Memory B cell (primary cell): Measurements from ENCODE around the gene MAPK10.
A peak's percentile ranks its signal among the peaks of the same experiment; 100 is the strongest.
"Not testable (repeated sequence)": the region's sequence is repeated elsewhere in the genome, so short reads cannot be mapped to it uniquely, and the experiment has no call there.

Source experiments
- ATAC-seq: fragments of 150-1000 bp; cut with Tn5 transposase; 2 replicates; pipeline ENCODE4 v1.10.0; 2021; ENCODE audit warnings: low read depth, mild to moderate bottlenecking, moderate library complexity
- DNase-seq, 2 donors: peaks; one replicate each; pipeline ENCODE4 v3.0.0; 2022; ENCODE audit warnings: low spot score in 2 of 2
- H3K27ac Mint-ChIP-seq: one replicate; pipeline ENCODE4 v1.8.0; 2022; ENCODE audit warnings: mild to moderate bottlenecking, moderate library complexity, mixed read lengths
- H3K27me3 Mint-ChIP-seq: one replicate; pipeline ENCODE4 v1.8.0; 2022; ENCODE audit warnings: mixed read lengths
- H3K36me3 Mint-ChIP-seq: one replicate; pipeline ENCODE4 v1.8.0; 2022; ENCODE audit warnings: mild to moderate bottlenecking, mixed read lengths
- H3K4me1 Mint-ChIP-seq: one replicate; pipeline ENCODE4 v1.8.0; 2022; ENCODE audit warnings: mixed read lengths
- H3K4me3 Mint-ChIP-seq: one replicate; pipeline ENCODE4 v1.8.0; 2022; ENCODE audit warnings: mild to moderate bottlenecking, moderate library complexity, mixed read lengths
- H3K9me3 Mint-ChIP-seq: one replicate; pipeline ENCODE4 v1.8.0; 2022; ENCODE audit warnings: mixed read lengths

Gene MAPK10

DNA sequence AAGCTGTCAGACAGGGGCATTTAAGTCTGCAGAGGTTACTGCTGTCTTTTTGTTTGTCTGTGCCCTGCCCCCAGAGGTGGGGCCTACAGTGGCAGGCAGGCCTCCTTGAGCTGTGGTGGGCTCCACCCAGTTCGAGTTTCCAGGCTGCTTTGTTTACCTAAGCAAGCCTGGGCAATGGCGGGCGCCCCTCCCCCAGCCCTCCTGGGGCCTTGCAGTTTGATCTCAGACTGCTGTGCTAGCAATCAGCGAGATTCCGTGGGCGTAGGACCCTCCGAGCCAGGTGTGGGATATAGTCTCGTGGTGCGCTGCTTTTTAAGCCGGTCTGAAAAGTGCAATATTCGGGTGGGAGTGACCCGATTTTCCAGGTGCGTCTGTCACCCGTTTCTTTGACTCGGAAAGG is 284.1 kb downstream of the MAPK10 start:
- H3K27me3 Mint-ChIP-seq, ATAC-seq, H3K27ac Mint-ChIP-seq, DNase-seq, H3K9me3 Mint-ChIP-seq, H3K4me1 Mint-ChIP-seq, H3K36me3 Mint-ChIP-seq, H3K4me3 Mint-ChIP-seq: not testable (repeated sequence)

DNA sequence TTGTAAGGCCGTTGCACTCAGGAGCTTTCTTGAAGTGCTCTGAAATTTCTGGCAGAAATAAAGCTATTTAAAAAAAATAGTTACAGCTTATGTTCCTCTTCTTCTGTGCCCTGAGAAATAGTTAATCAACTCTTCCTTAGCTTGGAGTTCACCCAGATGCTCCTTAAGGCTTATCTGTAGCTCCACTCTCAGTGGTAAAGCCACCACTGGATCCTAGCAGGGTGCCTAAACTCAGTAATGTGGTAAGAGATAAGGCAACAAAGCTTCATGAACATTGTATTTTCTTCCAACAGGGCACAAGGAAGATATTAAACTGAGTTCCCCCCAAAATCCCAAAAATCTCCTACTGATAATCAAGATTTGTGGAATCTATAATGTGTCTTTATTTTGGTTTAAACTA is 299.5 kb downstream of the MAPK10 start:
- ATAC-seq = no peak
- no peaks in the 10 kb centered on the region for H3K9me3 Mint-ChIP-seq
- no peaks in the 10 kb centered on the region for H3K36me3 Mint-ChIP-seq
- peaks cover 6% of the 10 kb centered on the region for H3K27me3 Mint-ChIP-seq
- H3K27ac Mint-ChIP-seq = no peak overlapping the region
- H3K4me3 Mint-ChIP-seq = no peak overlapping the region
- no peaks in the 10 kb centered on the region for H3K4me1 Mint-ChIP-seq
- DNase-seq = no peak

DNA sequence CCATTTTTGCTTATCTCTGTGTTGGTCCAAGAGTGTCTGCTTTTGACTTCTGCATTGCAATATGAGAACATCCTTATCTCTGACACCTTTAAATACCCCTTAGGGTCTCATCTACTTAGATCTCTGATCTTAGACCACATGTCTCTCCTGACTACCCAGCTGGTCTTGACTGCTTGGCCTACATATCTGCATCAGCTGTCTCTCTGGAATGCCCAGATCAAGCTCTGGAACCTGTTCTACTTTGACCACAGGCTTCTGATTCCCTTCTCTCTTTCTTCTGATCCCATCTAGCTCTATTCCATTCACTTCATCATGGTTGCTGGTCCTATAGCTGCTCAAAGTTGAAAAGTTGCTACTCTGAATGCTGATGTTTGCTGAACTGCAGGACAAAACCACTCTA is 301.2 kb downstream of the MAPK10 start:
- Mint-ChIP-seq H3K4me1 (no peaks in the 10 kb centered on the region), H3K4me3 (no peak overlapping the region), H3K27ac (no peak overlapping the region), H3K27me3 (peaks cover 6% of the 10 kb centered on the region), H3K36me3 (no peaks in the 10 kb centered on the region), H3K9me3 (no peaks in the 10 kb centered on the region)
- DNase-seq (no peak), ATAC-seq (no peak)

DNA sequence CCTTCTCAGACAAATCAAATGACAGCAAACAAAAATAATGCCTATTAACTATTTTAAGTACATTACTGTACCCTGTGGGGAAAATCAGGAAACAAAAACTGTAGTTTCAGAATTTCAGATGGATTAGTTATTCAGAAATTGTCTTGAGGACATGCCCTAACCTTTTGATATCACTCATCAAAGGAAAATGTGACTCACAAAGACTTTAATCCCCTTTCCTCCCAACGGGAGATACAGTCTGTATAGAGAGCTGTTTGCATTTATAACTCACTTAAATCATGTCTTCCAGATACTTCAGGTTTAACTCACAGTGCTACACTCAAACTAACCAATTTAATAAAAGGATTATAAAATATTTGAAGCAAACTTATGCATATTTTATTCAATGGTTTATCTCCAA is 304.0 kb downstream of the MAPK10 start:
- no peaks in the 10 kb centered on the region for H3K36me3 Mint-ChIP-seq
- DNase-seq (no peak), ATAC-seq (no peak)
- no peak overlapping the region for H3K4me3 Mint-ChIP-seq
- H3K9me3 Mint-ChIP-seq = no peaks in the 10 kb centered on the region
- H3K27me3 Mint-ChIP-seq = peaks cover 4% of the 10 kb centered on the region
- H3K27ac Mint-ChIP-seq = no peak overlapping the region
- no peaks in the 10 kb centered on the region for H3K4me1 Mint-ChIP-seq

DNA sequence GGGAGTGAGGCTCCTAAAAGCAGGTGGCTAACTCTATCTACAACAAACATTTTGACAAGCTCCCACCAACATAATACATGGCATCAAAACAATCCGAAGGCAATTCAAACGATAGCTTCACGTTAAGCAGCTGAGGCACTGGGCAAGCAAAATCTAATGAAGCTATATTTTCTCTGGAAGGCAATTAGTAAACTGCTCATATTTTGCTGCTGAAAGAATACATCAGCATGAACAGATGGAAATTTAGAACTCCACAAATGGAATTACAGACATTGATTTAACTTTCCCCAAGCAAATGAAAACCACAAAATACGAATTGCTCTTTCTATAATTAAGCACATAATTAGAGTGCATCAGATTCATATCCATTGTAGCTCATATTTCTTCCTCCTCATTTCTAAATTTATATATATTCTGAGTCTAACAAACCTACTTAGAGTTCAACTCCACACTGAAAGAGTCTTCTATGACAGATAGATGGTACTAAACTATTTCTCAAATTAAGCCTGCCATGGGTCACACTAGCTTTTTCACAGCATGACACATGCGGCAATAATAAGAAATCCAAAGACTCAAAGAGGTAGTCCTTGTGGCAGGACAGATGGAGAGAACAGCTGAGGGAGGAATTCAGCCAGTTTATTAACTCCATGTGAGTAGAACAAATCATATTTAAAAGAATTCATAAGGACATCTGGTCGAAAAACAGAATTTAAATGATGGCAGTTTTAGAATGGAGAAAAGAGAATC is 305.4 kb downstream of the MAPK10 start:
- no peaks in the 10 kb centered on the region for H3K9me3 Mint-ChIP-seq
- H3K27ac Mint-ChIP-seq = no peak overlapping the region
- H3K36me3 Mint-ChIP-seq = no peaks in the 10 kb centered on the region
- no peak for ATAC-seq
- H3K4me3 Mint-ChIP-seq = no peak overlapping the region
- DNase-seq = no peak
- H3K27me3 Mint-ChIP-seq = peaks cover 6% of the 10 kb centered on the region
- no peaks in the 10 kb centered on the region for H3K4me1 Mint-ChIP-seq

DNA sequence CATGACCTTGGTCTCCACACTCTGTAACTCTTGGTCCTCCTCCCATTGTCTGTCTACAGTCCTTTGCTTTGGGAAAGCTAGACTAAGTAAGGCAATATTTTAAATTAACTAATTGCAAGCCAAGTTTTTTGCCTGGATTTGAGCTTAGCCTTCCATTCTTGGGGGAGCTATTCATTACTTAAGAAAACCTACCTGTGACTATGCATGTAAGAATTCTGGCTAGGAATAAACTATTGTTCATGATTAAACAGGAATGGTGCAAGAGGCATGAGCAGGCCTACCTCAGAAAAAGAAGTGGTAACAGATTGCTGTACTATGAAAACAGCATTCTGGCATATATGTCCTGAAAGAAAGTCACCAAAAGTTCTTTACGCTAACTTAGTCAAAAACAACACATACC is 309.4 kb downstream of the MAPK10 start:
- no peak overlapping the region for H3K4me3 Mint-ChIP-seq
- H3K36me3 Mint-ChIP-seq = no peaks in the 10 kb centered on the region
- H3K27ac Mint-ChIP-seq = no peak overlapping the region

DNA sequence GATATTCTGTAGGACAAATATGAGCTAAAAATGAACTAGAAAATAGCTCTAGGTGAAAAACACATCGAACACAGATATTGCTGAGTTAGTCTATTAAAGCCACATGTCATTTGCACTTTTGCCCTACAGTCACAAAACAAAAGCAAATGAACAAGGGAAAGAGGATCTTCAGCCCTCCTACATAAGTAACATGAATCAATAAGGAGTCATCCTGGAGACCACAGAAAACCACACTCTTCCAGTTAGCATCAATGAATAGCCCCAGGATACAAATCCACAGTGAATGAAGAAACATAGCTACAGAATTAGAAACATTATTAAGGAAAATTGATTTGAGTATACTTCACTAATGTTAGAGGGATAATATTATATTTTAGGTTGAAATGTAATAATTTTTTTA is 311.4 kb downstream of the MAPK10 start:
- no peaks in the 10 kb centered on the region for H3K9me3 Mint-ChIP-seq
- H3K27me3 Mint-ChIP-seq = peaks cover 5% of the 10 kb centered on the region
- H3K4me3 Mint-ChIP-seq = no peak overlapping the region
- no peaks in the 10 kb centered on the region for H3K36me3 Mint-ChIP-seq
- no peak overlapping the region for H3K27ac Mint-ChIP-seq
- peaks cover under 1% of the 10 kb centered on the region for H3K4me1 Mint-ChIP-seq
- DNase-seq (no peak), ATAC-seq (no peak)

More for the DNA sequence above, 309.4 kb downstream of the MAPK10 start:
- Mint-ChIP-seq H3K4me1 (no peaks in the 10 kb centered on the region), H3K9me3 (no peaks in the 10 kb centered on the region), H3K27me3 (peaks cover 5% of the 10 kb centered on the region)
- ATAC-seq (no peak), DNase-seq (no peak)

DNA sequence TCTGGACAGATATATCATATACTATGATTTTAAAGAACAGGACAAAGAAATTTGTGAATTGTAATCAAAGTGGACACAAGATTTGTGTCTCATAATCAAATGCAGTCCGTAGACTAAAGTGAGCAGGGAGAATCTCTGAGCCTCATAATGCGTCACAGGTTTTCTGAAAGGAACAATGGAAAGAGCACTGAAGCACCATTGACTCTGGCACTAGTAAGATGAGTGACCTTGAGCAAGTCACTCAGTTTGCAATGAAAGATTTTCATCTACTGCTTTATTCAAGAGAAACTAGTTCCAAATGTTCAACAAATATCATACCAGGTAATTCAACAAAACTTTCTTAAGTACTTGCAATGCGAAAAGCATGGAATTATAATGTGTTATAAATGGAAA is 315.3 kb downstream of the MAPK10 start:
- ATAC-seq (no peak), DNase-seq (no peak)
- peaks cover 2% of the 10 kb centered on the region for H3K4me1 Mint-ChIP-seq
- no peaks in the 10 kb centered on the region for H3K36me3 Mint-ChIP-seq
- peaks cover 2% of the 10 kb centered on the region for H3K27me3 Mint-ChIP-seq
- H3K27ac Mint-ChIP-seq = no peak overlapping the region
- no peaks in the 10 kb centered on the region for H3K9me3 Mint-ChIP-seq
- H3K4me3 Mint-ChIP-seq = no peak overlapping the region

DNA sequence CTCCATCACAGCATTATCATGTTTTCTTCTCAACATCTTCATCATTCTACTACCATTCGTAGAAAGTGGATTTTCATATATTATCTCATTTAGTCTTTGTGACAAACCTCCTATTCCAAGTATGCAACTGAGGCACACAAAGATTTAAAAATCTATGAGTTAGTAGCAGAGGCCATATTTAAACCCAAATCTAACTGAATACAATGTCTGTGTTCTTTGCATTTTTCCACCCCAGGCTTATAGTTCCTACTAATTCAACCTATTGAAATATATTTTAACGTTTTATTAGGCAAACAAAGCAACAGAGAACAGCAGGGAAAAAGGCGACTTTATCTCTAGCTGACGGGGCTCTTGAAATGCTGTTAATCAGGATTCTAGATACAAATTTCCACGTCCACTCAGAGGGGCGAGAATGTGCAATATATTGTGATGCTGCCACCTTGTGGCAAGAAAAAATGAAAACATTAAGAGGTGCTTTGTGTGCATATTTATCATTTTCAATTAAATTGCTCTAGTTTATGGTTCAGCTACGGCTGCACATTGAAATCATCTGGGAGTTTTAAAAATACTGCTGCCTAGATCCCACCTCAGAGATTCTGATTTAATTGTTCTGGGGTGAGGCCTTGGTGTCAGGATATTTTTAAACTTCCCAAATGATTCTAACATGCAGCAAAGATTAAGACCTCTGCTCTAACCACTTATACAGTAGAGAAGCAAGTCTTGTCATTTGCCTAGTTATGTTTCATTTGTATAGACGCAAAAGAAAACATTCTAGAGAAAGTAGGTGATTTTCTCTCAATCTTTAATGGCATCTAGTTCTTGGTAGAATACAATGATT is 315.9 kb downstream of the MAPK10 start:
- Mint-ChIP-seq H3K36me3 (no peaks in the 10 kb centered on the region), H3K4me3 (no peak overlapping the region), H3K9me3 (no peaks in the 10 kb centered on the region), H3K27ac (no peak overlapping the region), H3K4me1 (peaks cover 2% of the 10 kb centered on the region), H3K27me3 (peaks cover 2% of the 10 kb centered on the region)
- DNase-seq (peak; percentile 45 to 50), ATAC-seq (peak; percentile 64)

DNA sequence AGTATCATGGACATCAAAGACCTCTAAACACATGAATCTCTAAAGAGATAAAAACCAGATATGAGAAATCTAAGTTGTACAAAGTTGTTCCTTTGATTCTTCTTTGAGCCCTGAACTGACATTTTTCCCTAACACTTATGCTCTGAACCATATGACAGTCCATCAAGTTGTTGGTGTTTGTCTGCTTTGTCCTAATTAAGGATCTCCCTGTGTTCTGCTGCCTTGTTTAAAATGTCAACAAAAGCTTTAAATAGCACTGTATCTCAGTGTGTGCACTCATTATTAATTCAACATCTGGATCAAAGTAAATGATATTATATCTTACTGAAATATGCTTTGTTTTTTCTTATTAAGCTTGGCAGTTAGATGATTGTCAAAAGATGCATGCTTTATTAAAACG is 321.8 kb downstream of the MAPK10 start:
- Mint-ChIP-seq H3K9me3 (no peaks in the 10 kb centered on the region), H3K36me3 (no peaks in the 10 kb centered on the region), H3K4me1 (no peaks in the 10 kb centered on the region), H3K27me3 (peaks cover 9% of the 10 kb centered on the region), H3K4me3 (no peak overlapping the region), H3K27ac (no peak overlapping the region)
- DNase-seq (no peak), ATAC-seq (no peak)

DNA sequence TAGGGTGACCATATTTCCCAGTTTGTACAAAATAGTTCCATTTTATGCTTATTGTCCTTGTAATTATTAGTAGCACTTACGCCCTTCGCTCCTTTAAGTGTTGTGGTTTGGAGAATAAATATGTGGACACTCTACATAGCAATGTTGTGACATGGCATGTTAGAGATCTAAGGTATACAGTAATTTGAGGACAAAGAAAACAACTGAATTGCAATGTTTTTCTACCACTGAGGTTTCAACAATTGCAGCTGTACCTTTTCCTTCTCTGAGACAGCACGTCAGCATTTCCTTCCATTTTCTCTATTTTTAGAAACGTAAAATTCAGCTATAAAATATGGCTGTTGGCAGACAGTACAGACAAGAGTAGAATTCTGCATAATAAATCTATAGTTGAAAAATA is 323.1 kb downstream of the MAPK10 start:
- ATAC-seq = no peak
- no peaks in the 10 kb centered on the region for H3K4me1 Mint-ChIP-seq

DNA sequence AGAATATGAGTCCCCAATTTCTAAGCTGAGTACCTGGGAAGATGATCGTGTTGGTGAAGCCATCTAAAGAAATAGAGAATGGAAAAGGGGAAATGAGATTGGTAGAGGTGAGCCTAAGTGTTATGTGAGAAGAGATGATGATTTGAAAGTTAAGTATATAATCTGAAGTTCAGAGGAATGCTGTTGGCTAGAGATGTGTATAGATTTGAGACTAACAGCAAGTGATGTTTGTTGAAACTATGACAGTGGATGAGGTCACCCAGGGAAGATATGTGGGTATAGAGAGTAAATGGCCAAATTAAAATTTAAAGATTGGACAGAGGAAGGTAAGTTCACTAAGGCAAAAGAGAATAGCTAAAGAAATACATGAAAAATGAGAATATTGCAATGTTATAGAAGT is 324.2 kb downstream of the MAPK10 start:
- Mint-ChIP-seq H3K4me1 (no peaks in the 10 kb centered on the region), H3K9me3 (no peaks in the 10 kb centered on the region), H3K4me3 (no peak overlapping the region), H3K27ac (no peak overlapping the region), H3K27me3 (peaks cover 14% of the 10 kb centered on the region), H3K36me3 (no peaks in the 10 kb centered on the region)
- ATAC-seq (no peak), DNase-seq (no peak)

More for the DNA sequence above, 323.1 kb downstream of the MAPK10 start:
- Mint-ChIP-seq H3K27ac (no peak overlapping the region), H3K4me3 (no peak overlapping the region), H3K36me3 (no peaks in the 10 kb centered on the region), H3K9me3 (no peaks in the 10 kb centered on the region), H3K27me3 (peaks cover 12% of the 10 kb centered on the region)
- DNase-seq = no peak

DNA sequence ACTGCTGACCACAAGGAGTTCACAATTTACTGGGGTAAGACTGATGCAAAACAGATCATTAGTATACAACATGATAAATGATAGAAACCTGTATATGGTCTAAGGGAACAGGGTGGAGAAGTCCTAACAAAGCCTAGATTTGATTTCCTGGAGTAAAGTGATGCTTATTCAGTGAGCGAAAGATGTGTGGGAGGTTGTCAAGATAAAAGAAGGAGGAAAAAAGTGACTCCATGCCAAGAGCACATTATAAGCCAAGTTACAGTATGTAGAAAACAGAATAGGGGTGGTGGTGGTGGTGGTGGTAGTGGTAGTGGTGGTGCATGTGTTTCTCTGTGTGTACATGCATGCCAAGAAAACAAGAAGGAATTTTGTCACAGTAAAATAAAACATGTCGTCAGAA is 325.2 kb downstream of the MAPK10 start:
- Mint-ChIP-seq H3K27me3 (peaks cover 18% of the 10 kb centered on the region), H3K36me3 (no peaks in the 10 kb centered on the region), H3K4me1 (peaks cover 3% of the 10 kb centered on the region), H3K4me3 (no peak overlapping the region), H3K27ac (no peak overlapping the region), H3K9me3 (no peaks in the 10 kb centered on the region)
- DNase-seq (no peak), ATAC-seq (no peak)

DNA sequence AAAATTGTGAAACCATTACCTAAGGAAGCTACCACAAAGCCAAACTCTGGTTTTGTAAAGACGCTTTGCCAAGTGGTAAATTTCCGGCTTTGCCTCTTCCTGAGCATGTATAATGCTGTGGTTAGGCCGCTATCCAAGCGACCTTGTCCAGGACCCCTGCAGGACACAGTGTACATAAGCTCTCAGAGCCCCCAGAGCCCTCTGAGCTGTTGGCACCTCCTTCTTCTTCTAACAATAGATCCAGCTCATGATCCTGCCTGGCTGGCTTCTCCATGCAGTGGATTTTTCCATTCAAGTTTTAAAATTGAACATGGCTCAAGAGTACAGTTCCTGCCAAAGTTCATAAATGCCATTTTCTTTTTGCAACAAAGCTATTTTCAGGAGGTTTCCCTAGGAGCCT is 326.7 kb downstream of the MAPK10 start:
- Mint-ChIP-seq H3K27me3 (peaks cover 18% of the 10 kb centered on the region), H3K4me1 (peaks cover 3% of the 10 kb centered on the region), H3K4me3 (no peak overlapping the region), H3K36me3 (no peaks in the 10 kb centered on the region), H3K9me3 (no peaks in the 10 kb centered on the region), H3K27ac (no peak overlapping the region)
- ATAC-seq = no peak
- no peak for DNase-seq
